ENCODE data around the gene PIP4K2B. TPM values are rescaled to one million over a fixed set of nuclear protein-coding genes. Genes with fewer than 3 reads are reported as not detected.
"Not testable (repeated sequence)": the region's sequence is repeated elsewhere in the genome, so short reads cannot be mapped to it uniquely, and the experiment has no call there.

PIP4K2B gene
- total RNA-seq = 42.3 and 50.7 TPM in 2 replicates

DNA sequence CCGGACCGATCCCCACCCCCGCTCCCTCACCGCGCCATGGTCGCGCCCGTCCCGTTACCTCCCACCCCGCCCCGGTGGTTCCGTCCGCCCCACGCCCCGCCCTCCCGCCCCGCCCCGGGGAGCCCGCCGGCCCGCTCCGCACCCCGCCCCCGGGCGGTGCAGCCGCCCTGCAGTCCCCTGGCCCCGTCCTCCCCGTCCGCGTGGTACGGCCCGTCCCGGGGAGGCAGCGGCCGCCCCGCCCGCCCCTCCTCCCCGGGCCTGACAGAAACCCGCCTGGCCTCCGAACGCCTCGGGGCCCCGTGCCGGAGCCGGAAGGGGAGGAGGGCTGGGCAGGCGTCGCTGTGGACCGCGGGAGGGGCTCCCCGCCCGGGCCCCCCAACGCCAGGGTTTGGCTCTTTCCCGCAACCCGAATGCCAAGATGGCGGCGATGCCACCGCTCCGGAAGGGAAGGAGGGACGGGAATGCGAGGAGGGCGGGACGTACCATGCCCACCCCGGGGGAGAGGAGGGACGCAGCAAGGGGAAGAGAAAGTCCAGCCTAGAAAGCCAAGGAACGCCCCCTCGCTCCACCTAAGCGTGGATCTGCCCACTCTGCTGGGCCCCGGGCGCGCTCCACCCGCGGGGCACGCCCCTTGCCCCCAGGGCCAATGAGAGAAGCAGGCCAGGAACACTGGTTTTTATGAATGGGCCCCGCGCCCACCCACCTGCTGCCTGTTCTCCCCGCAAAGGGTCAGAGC lies at the start of gene PIP4K2B:
Gene PIP4K2B (minus strand): TSS at position 56 of the 736 bp plus-strand sequence. CDS start 132 bp downstream, outside the sequence.
- DNase-seq (ENCODE audit: extremely low read depth, low read depth, low spot score) = peak; percentile 68

GRCh38 chr17:38848557-38848891 lies 49.2 kb upstream of the PIP4K2B start:
- no peak for DNase-seq (ENCODE audit: extremely low read depth, low read depth, low spot score)

DNA sequence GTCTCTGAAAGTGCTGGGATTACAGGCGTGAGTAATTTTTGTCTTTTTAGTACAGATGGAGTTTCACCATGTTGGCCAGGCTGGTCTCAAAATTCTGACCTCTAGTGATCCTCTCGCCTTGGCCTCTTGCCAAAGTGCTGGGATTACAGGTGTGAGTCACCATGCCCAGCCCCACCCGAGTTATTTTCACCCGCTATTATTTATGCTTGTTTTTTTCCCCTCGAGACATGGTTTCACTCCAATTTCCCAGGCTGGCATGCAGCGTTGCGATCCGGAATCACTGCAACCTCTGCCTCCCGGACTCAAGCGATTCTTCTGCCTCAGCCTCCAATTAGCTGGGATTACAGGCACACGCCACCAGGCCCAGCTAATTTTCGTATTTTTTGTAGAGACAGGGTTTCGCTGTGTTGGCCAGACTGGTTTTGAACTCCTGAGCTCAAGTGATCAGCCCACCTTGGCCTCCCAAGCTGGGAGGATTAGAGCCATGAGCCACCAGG lies 45.0 kb upstream of the PIP4K2B start:
- DNase-seq (ENCODE audit: extremely low read depth, low read depth, low spot score) = no peak

- DNase-seq (ENCODE audit: extremely low read depth, low read depth, low spot score) = no peak
Measured at GRCh38 chr17:38825762-38826247, 26.4 kb upstream of the PIP4K2B start.

GRCh38 chr17:38824899-38825761 lies 25.8 kb upstream of the PIP4K2B start, which contains the start of gene CWC25:
Gene CWC25, minus strand, starts transcription at chr17:38825321. Its CDS starts 138 bp downstream, at chr17:38825183.
- peak; percentile 77 for DNase-seq (ENCODE audit: extremely low read depth, low read depth, low spot score)

DNA sequence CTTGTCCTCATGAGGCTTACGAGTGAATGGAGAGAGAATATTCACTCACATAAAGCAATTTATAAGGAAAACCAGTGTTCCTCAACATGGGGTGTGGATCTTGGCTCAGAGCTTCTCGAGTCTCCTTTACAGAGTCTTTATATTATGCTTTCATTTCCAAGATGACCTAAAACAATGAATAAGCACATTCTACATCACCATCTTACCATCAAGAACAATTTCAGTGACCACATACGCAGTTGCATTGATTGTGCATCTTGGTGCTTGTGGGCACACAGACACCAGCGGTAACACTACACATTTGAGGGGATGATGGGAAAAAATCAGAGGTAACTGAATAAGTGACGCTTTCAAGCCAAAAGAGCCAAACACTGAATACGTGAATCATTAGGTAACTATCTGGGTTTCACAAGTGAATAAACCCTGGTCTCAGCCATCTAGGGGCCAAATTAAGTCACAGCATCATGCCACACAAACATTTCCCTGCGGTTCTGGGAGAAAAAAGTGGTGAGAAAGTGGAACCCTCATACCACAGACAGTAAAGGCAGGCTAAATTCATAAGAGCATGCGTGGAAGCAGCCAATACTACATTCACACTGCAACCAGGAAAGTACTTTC lies 16.3 kb upstream of the PIP4K2B start:
- DNase-seq (ENCODE audit: extremely low read depth, low read depth, low spot score) = no peak

DNA sequence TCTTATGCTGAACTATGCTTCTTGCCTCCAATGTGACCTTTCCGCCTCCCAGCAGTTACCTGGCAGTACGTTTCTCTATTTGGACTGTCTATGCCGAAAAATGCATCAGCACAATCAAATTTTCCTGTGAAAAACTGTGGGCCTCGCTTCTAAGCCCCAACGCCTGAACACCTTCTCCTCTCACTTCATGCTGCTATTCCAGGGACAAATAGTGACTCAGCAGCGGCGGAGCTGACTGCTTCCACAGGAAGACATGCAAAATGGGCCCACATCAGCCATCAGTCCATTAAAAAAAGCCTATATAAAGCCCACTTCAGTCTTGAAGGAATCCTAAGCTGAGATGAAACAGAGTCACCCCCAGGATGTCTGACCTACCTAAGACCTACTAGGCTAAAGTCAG lies 10.5 kb upstream of the PIP4K2B start:
- DNase-seq (ENCODE audit: extremely low read depth, low read depth, low spot score) = no peak

GRCh38 chr17:38800237-38800760 lies 943 bp upstream of the PIP4K2B start:
- no peak for DNase-seq (ENCODE audit: extremely low read depth, low read depth, low spot score)

- no peak for DNase-seq (ENCODE audit: extremely low read depth, low read depth, low spot score)
Measured at GRCh38 chr17:38798614-38799500, 499 bp downstream of the PIP4K2B start.

DNA sequence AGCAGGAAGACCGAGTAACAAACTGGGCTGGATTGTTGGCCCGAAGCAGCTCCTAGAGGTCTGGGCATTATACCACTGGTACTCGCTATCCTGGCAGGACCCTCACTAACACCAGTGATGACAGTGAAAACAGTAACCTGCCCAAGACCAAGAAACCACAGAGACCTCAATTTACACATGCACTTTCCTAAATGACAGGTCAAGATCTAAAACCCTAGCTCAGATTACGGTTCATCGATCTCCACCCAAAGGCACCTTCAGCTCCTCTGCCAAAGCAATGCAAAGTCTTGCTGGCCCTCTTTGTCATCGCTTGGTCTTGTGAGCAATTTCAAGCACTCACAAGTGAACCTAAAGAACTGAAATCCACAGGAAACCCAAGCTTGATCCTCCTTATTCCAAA lies 1.5 kb downstream of the PIP4K2B start:
- DNase-seq (ENCODE audit: extremely low read depth, low read depth, low spot score) = no peak

DNA sequence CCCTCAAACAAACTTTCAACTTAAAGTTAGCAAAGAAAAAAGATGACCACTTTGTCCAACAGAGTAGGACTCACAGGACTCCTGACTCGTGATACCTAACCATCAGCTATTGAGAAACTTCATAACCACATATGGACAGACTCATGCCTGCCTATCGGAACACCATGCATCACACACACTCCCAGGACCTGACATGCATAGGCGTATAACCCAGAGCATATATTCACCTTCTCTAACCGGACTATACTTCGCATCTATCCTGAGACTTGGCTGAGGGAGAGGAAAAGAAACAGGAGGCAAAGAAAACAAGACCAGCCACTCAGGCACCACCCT lies 2.2 kb downstream of the PIP4K2B start:
- no peak for DNase-seq (ENCODE audit: extremely low read depth, low read depth, low spot score)

DNA sequence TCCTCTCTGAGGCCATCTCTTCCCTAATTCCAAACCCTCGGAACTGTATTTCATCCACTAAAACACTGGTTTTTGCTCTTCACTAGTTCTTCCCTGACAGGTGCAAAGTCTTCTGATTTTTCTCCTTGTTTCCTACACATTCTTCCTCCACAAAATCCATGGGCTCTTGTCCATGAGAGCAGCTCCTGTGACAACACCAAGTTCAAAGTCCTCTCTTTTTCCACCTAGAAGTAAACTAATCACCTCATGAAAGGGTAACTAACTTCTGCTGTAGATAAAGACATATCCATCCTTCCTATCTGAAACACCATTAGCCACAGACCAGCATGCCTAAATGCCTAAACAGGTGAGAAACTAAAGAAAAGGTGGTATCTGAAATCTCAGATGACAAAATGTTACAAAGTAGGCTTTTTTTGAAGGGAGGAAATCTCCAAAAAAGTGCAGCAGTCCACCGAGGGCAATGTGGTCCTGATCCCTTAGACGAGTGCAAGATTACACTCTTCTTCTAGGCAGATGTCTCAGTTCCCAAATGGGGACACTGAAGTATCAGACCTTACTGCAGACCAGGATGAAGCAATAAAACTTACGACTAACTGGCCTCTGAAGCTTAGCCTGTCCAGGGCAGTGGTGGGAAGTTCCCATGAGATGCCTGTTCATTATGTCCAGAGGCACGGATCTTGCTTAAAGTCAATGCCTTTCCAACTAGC lies 2.8 kb downstream of the PIP4K2B start:
- no peak for DNase-seq (ENCODE audit: extremely low read depth, low read depth, low spot score)

DNA sequence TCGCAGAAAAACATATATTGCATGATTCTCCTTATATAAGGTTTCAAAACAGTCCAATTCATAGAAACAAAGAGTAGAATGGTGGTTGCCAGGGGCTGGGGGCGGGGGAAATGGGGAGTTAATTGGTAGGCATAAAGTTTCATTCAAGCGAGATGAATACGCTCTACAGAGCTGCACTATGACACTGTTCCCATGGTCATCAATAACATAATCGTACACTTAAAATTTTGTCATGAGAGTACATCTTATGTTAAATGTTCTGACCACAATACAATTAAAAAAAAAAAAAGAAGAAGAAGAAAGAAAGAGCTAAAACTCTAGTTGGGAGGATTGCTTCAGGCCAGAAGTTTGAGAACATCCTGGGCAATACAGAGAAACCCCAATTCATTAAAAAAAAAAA lies 5.1 kb downstream of the PIP4K2B start:
- DNase-seq (ENCODE audit: extremely low read depth, low read depth, low spot score) = no peak

DNA sequence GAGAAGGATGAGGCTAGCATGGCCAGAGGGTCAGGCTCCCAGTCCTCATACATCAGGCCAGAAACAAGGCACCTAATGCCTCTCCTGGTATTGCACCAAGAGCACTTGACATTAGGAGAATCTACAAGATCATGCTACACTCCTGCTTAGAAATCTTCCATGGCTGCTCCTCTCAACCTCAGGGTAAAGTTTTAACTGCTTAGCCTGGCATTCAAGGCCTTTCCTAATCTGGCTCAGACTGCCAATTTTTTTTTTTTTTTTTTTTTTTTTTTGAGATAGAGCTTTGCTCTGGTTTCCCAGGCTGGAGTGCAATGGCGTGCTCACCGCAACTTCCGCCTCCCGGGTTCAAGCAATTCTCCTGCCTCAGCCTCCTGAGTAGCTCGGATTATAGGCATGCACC lies 8.2 kb downstream of the PIP4K2B start:
- no peak for DNase-seq (ENCODE audit: extremely low read depth, low read depth, low spot score)

GRCh38 chr17:38790148-38790707 lies 9.1 kb downstream of the PIP4K2B start:
- DNase-seq (ENCODE audit: extremely low read depth, low read depth, low spot score) = not testable (repeated sequence)

- DNase-seq (ENCODE audit: extremely low read depth, low read depth, low spot score) = no peak
Measured at GRCh38 chr17:38789185-38789584, 10.2 kb downstream of the PIP4K2B start.

DNA sequence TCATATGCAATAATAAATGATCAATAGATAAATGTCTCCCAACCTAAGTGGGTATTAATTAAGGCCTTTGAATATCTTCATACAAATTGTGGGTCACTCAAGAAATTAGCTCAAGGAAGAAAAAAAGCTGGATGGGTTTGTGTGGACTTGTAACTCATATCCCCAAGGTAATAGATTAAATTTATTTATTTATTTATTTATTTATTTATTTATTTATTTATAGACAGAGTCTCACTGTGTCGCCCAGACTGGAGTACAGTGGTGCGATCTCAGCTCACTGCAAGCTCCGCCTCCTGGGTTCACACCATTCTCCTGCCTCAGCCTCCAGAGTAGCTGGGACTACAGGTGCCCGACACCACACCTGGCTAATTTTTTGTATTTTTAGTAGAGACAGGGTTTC lies 11.4 kb downstream of the PIP4K2B start:
- DNase-seq (ENCODE audit: extremely low read depth, low read depth, low spot score) = not testable (repeated sequence)

GRCh38 chr17:38786372-38786771 lies 13.0 kb downstream of the PIP4K2B start:
- no peak for DNase-seq (ENCODE audit: extremely low read depth, low read depth, low spot score)

DNA sequence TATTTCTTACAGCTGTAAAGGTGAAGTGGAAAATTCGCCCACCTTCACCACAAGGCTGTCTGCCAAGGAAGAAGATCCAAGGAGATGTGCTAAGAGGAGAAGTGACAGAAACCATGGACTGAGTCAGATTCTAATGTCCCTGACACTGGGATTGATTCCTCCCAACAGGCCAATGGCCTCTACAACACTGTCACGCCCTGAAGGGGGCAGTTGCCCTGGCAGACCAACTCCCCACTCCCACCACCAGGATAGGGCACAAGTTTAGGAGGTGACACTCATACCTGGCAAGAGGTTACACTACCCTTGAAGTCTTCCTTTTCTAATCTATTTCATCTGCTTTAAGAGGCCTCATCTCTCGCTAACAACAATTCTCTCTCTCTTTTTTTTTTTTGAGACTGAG lies 16.1 kb downstream of the PIP4K2B start:
- no peak for DNase-seq (ENCODE audit: extremely low read depth, low read depth, low spot score)

Measured in glomerular endothelial cell (primary cell).